Parathyroid adenoma (tissue), 2 donors: ENCODE data around the gene DDI2.

Experiments used
- H2AFZ ChIP-seq: fragments of 300-600 bp; sonication (generic); one replicate; pipeline ENCODE4 v1.7.0; 2017; ENCODE audit warnings: antibody characterized with exemption, mild to moderate bottlenecking
- H3K27ac ChIP-seq: fragments of 300-600 bp; sonication (generic); one replicate; pipeline ENCODE4 v1.7.0; 2017
- H3K27me3 ChIP-seq: fragments of 300-600 bp; sonication (generic); one replicate; pipeline ENCODE4 v1.7.0; 2017; ENCODE audit warnings: low read length; ENCODE audit not compliant: control insufficient read depth, insufficient read depth
- H3K36me3 ChIP-seq: fragments of 300-600 bp; sonication (generic); one replicate; pipeline ENCODE4 v1.7.0; 2017; ENCODE audit warnings: low read length; ENCODE audit not compliant: control insufficient read depth, insufficient read depth
- H3K4me1 ChIP-seq: fragments of 300-600 bp; sonication (generic); one replicate; pipeline ENCODE4 v1.7.0; 2017; ENCODE audit warnings: control low read depth
- H3K4me2 ChIP-seq: fragments of 300-600 bp; sonication (generic); one replicate; pipeline ENCODE4 v1.7.0; 2017; ENCODE audit warnings: low read length
- H3K4me3 ChIP-seq: fragments of 300-600 bp; sonication (generic); one replicate; pipeline ENCODE4 v1.7.0; 2017; ENCODE audit warnings: low read depth, low read length
- H3K79me2 ChIP-seq: fragments of 300-600 bp; sonication (generic); one replicate; pipeline ENCODE4 v1.7.0; 2017; ENCODE audit warnings: control low read depth
- H3K9ac ChIP-seq: fragments of 300-600 bp; sonication (generic); one replicate; pipeline ENCODE4 v1.7.0; 2017; ENCODE audit warnings: mild to moderate bottlenecking
- H3K9me3 ChIP-seq: fragments of 300-600 bp; sonication (generic); one replicate; pipeline ENCODE4 v1.7.0; 2017; ENCODE audit warnings: low read length; ENCODE audit not compliant: control insufficient read depth
- CTCF ChIP-seq: fragments of 300-600 bp; sonication (generic); IDR thresholded peaks from one replicate; pipeline ENCODE4 v1.7.0; 2017; ENCODE audit warnings: antibody characterized with exemption, mild to moderate bottlenecking
- donor health status: primary hyperparathyroidism.

DDI2 gene

DNA sequence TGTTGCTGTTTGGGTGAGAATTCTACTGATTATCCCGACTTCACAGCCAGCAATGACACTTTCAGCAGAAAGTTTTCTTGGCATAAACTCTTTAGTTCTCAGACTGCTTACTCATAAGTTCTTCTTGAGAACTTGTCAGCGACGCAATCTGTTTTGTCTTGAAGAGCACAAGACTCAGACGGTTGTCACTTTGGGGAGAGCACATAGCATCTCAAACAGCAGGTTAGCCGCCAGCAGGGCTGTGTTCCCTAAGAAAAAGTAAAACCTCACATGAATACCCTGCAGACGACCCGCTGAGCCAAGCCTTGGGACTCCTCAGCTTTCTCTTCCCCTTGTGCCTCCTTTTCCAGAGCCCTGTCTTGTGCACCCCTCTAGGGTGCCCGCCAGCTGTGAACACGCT lies 43.8 kb upstream of the DDI2 start:
- peak overlapping the region; percentile 28 for H3K4me3 ChIP-seq
- H3K4me2 ChIP-seq: peak overlapping the region; percentile 47
- H3K4me1 ChIP-seq: peaks cover 24% of the 10 kb centered on the region
- H3K36me3 ChIP-seq: no peaks in the 10 kb centered on the region
- TF ChIP-seq CTCF: no peak
- no peak overlapping the region for H2AFZ ChIP-seq
- H3K9me3 ChIP-seq: no peaks in the 10 kb centered on the region
- no peak overlapping the region for H3K9ac ChIP-seq
- H3K79me2 ChIP-seq: no peaks in the 10 kb centered on the region
- no peaks in the 10 kb centered on the region for H3K27me3 ChIP-seq
- H3K27ac ChIP-seq: peak overlapping the region; percentile 79

DNA sequence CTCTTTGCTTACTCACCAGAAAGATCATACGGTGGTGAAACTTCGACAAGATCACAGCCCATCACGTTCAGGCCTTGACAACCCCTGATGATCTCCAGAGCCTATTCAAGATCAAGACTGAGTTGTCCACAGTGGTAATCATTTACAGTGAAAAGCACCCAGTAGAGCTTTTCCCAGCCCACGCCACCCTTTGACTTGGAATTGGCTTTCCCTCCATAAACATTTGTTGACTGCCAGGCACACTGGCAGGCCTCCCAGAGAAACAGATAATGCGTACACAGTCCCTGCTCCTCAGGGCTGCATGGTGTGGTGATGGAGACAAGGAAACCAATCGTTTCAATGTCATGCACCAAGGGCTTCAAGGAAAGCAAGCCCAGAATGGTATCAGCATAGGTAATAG lies 42.5 kb upstream of the DDI2 start:
- Histone ChIP-seq H3K4me2 (no peak overlapping the region), H3K9ac (no peak overlapping the region), H3K27ac (peak overlapping the region; percentile 62), H3K27me3 (no peaks in the 10 kb centered on the region), H3K4me1 (peaks cover 31% of the 10 kb centered on the region), H3K4me3 (no peak overlapping the region), H2AFZ (peak overlapping the region; percentile 11), H3K9me3 (no peaks in the 10 kb centered on the region), H3K36me3 (no peaks in the 10 kb centered on the region), H3K79me2 (no peaks in the 10 kb centered on the region)
- TF ChIP-seq CTCF: no peak

DNA sequence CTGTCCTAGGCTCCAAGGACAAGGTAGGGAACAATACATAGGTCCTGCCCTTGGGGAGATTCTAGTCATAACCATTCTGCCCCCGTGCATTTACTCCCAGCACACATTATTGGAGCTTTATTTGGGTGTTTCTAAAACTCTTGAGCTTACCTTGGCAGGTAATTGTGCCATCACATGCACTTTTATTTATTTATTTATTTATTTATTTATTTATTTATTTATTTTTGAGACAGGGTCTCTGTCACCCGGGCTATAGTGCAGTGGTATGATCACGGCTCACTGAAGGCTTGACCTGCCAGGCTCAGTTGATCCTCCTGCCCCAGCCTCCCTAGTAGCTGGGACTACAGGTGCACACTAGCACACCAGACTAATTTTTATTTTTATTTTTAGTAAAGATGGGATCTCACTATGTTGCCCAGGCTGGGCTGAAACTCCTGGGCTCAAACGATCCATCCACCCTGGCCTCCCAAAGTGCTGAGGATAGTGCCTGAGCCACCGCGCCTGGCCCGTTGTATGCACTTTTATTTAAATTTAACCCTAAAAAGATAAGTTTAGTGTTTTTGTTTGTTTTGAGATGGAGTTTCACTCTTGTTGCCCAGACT lies 41.6 kb upstream of the DDI2 start:
- no peaks in the 10 kb centered on the region for H3K9me3 ChIP-seq

GRCh38 chr1:15577691-15578090 lies 39.6 kb upstream of the DDI2 start:
- Histone ChIP-seq H3K27ac (no peak overlapping the region), H3K9ac (no peak overlapping the region), H3K9me3 (no peaks in the 10 kb centered on the region), H3K79me2 (no peaks in the 10 kb centered on the region), H2AFZ (no peak overlapping the region), H3K27me3 (no peaks in the 10 kb centered on the region), H3K36me3 (no peaks in the 10 kb centered on the region), H3K4me1 (peaks cover 20% of the 10 kb centered on the region), H3K4me3 (no peak overlapping the region), H3K4me2 (peak overlapping the region; percentile 1)
- no peak for TF ChIP-seq CTCF

More for the DNA sequence above, 41.6 kb upstream of the DDI2 start:
- no peak overlapping the region for H3K27ac ChIP-seq
- H3K79me2 ChIP-seq: no peaks in the 10 kb centered on the region
- no peak overlapping the region for H3K9ac ChIP-seq
- H3K36me3 ChIP-seq: no peaks in the 10 kb centered on the region
- no peak overlapping the region for H2AFZ ChIP-seq
- H3K4me3 ChIP-seq: no peak overlapping the region
- peaks cover 33% of the 10 kb centered on the region for H3K4me1 ChIP-seq
- no peak overlapping the region for H3K4me2 ChIP-seq
- TF ChIP-seq CTCF: no peak
- no peaks in the 10 kb centered on the region for H3K27me3 ChIP-seq
